Activated CD4-positive, CD25-positive, alpha-beta regulatory T cell treated with anti-CD3 and anti-CD28 coated beads, Interleukin-2, amount 50 U/mL, for 16 hours (primary cell): Measurements from ENCODE around the gene GAREM1.
"Not testable (repeated sequence)": the region's sequence is repeated elsewhere in the genome, so short reads cannot be mapped to it uniquely, and the experiment has no call there.

Experiments
- DNase-seq: peaks from one replicate; pipeline ENCODE4 v3.0.0-alpha.2; 2020; ENCODE audit warnings: low read depth, low spot score

GAREM1 gene

DNA sequence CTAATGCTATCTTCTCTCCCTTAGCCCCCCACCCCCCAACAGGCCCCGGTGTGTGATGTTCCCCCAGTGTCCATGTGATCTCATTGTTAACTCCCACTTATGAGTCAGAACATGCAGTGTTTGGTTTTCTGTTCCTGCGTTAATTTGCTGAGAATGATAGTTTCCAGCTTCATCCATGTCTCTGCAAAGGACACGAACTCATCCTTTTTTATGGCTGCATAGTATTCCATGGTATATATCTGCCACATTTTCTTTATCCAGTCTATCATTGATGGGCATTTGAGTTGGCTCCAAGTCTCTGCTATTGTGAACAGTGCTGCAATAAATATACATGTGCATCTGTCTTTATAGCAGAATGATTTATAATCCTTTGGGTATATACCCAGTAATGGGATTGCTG is 179.1 kb downstream of the GAREM1 start:
- DNase-seq, result not testable (repeated sequence)

- no peak for DNase-seq
Observed at GRCh38 chr18:32290810-32291209, 179.9 kb downstream of the GAREM1 start.

DNA sequence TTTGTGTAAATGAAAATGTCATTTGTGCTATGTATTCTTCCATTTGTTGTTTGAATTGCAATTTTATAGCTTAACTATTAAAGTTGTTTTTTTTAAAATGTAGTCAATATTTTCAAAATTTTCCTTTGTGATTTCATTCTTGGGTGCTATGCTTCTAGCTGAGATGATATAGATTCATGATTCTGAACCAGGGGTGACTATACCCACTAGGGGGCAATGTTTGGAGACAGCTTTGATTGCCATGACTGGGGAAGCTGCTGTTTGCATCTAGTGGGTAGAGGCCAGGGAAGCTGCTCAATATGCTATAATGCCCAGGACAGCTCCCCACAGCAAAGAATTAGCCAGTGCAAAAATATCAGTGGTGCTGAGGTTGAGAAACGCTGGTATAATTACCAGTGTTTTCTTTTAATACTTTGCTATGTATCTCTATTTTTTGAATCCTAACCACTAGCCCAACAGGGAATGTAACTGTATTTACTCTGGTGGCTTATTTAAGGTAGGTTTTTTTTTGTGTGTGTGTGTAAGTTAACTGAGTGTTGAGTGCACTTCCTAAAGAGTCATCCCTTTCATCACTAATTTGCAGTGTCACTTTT is 181.1 kb downstream of the GAREM1 start:
- no peak for DNase-seq

DNA sequence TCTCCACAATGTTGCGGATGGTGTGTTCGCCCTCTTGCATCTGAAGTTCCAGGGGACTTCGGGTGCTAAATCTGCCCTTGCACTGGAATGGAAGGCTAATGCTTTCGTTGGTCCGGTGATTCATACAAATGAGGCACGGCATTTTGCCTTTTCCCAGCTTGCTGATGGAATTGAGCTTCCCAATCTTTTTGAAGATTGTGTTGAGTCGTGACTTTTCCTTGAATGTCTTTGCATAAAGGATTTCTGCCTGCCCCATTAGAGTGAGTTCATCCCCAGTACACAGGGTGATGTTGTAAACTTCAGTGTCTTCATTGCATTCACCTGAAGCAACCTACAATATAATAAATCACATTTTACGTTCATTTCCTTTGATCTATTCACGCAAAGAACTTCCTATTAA is 182.8 kb downstream of the GAREM1 start:
- DNase-seq, result no peak

- DNase-seq, result no peak
Observed at GRCh38 chr18:32287249-32287648, 183.4 kb downstream of the GAREM1 start.

GRCh38 chr18:32286749-32287148 is 183.9 kb downstream of the GAREM1 start:
- no peak for DNase-seq

GRCh38 chr18:32284284-32284683 is 186.4 kb downstream of the GAREM1 start:
- no peak for DNase-seq

GRCh38 chr18:32280911-32281310 is 189.8 kb downstream of the GAREM1 start:
- DNase-seq, result no peak

DNA sequence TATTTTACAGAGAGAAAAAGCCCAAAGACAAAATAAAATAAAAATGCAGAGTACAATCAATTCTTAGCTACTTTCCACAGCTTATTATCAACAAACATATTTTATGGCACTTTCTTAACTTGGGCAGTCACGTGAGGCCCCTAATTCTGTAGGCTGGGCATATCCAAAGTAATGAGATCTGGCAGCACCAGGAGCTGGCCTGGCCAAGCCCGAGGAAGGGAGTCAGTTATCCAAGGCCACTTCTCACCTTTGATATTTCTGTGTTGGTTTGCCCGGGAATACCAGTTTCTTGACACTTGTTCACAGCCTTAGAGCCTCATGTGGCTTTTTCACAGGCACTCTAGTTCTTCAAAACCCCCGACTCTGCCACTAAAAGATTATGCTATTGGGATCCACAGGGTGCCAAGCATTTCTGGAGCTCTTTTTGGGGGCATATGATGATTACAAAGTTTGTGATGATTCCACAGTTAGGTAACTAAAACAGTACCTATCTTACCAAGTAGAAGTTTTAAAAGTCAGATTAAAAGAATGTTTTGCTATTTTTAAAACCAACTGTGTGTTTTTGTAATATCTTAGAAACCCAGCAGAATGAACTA is 190.4 kb downstream of the GAREM1 start:
- no peak for DNase-seq

DNA sequence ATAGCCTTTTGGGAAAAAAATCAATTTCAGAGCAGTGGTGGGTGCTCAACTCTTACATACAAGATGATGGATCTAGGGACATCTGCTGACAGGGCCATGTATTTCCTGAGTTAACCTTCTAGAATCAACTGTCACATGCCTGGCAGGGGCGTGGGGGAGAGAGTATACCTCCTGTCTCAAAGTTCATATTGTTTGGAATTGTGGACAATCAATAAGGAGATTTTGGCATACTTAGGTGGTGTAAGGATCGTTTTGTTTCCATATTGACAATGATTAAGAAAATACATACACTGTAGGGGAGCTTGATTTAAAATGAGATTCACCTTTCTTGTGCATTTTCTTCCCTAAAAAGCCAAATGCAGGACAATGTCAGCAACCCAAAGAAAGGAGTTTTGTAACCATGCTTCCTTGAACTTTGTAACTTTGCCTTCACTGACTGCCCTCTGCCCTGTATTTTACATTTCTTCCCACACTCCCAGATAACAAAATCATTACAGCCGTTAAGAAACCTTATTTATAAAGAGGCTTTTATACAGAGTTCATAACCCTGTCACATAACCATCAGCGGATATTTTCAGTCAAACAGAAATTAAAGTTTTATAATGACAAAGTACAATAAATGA is 192.4 kb downstream of the GAREM1 start:
- DNase-seq, result no peak

GRCh38 chr18:32277549-32277948 is 193.1 kb downstream of the GAREM1 start:
- no peak for DNase-seq

DNA sequence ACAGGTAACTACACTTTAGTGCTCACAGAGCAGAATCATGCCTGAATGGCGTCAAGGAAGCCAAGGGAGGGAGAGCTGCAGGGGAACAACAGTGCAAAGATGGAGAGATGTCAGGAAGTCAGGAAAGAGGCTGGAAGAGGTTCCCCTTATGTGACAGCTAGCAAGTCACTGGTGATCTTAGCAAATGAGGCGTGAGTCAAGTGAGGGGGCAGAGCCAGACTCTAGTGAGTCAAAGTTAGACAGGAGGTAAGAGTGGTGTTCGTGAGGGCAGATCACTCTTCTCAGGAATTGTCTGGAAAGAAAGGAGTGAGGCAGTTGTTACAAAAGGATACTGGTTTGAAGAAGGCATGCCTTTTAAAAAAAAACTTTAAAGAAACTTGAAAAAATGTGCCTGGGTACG is 193.8 kb downstream of the GAREM1 start:
- no peak for DNase-seq

DNA sequence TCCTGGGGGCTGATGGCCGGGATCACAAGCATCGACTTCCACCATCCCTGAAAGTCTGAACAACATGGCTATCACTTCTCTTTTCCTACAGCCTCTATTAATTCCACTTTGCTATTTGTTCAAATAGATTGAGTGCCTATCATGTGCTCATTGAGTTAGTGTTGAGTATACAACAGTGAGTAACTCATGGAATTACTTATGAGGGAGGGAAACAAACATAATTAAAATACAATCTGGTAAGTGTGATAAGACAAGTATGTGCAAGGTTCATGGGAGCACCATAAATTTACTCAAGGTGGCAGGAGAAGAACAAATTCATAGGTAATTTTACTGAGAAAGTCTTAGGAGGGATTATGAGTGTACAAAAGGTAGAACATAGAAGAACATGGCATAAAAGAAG is 194.4 kb downstream of the GAREM1 start:
- no peak for DNase-seq

DNA sequence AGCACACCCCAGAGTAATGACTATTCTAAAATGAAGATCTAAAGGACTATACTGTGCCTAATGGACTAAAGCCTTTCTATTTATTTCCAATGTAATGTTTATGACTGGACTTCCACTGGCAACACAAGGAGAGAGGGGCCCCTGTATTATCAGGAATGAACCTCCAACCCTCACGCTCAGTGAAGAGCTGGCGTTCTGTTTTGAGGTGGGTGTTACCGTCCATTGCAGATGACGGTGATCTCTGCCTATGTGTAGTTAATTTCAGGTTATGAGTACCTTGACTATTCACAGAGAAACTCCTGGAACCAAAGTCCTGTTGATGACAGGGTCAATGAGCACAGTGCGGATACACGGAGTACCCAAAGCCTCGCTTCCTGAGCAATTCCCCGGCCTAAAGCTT is 195.5 kb downstream of the GAREM1 start:
- no peak for DNase-seq

- DNase-seq, result no peak
Observed at GRCh38 chr18:32274307-32274706, 196.4 kb downstream of the GAREM1 start.

- DNase-seq, result no peak
Observed at GRCh38 chr18:32271672-32272208, 198.9 kb downstream of the GAREM1 start.

DNA sequence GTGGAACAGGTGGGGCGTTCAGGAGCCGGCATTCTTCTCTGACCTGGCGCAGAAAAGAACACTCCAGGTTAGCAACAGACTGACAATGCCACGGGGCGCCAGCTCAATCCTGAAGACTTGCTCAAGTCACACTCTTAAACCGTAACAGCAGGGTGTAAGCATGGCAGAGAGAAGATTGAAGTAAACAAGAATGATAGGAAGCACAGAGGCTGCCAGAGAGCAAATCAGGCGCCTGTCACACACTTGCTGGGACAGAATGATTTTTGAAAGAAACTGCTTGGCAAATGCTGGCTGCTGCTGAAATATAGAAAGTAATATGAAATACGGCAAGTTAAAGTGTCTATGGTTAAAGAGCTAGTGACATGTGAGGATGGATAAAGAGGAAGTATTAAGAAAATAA is 200.3 kb downstream of the GAREM1 start:
- DNase-seq, result no peak

- no peak for DNase-seq
Observed at GRCh38 chr18:32267463-32267862, 203.2 kb downstream of the GAREM1 start.

GRCh38 chr18:32264401-32264800 is 206.3 kb downstream of the GAREM1 start:
- no peak for DNase-seq

DNA sequence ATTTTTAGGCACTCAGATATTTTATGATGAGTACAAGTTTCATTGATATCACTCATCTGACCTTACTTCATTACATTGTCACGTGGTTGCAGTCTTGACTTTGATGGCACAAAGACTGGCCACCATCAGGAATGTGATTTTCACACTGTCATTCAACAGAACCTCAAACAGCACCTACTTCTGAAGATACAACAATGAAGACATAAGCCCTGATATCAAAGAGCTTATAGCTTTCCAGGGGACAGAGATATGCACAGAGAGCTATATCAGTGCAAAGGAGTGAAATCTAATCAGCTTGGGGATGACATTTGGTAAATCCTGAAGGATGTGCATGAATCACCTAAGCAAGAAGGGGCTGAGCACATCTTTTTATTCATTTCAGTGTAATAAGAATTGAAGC is 208.6 kb downstream of the GAREM1 start:
- DNase-seq, result no peak

DNA sequence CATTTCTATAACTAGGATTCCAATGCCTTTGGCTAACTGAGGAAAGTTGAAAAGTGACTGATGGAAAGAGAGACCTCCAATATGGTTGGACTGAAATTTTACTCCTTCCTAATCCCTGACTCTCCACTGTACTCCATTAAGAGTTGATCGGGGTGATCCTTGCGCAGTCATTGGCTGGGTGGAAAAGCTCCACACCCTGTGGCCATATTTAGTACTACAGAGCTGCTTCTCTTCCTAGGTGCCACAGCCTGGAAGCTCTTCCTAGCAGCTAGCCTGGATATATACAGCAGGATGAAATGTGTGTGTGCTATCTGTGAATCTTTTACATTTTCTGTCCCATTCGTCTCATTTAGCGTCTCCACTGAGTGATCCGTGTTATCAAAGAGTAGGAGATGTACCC is 209.7 kb downstream of the GAREM1 start:
- DNase-seq, result no peak

GRCh38 chr18:32259553-32259952 is 211.1 kb downstream of the GAREM1 start:
- DNase-seq, result no peak

- DNase-seq, result no peak
Observed at GRCh38 chr18:32258558-32259204, 212.0 kb downstream of the GAREM1 start.
